ENCODE measurements around the gene CNIH3. TPM values are rescaled to one million over a fixed set of nuclear protein-coding genes. Genes with fewer than 3 reads are reported as not detected.

CNIH3 gene
- total RNA-seq, 1 experiment from 2014 or later = 3.4 TPM

- no peak for TF ChIP-seq CTCF (IDR thresholded peaks at IDR 0.05; ENCODE audit: unreplicated experiment)
- H3K4me1 Mint-ChIP-seq (ENCODE audit: insufficient read depth, unreplicated experiment) = no peaks in the 10 kb centered on the region
- H3K9me3 Mint-ChIP-seq (ENCODE audit: unreplicated experiment) = peaks cover 12% of the 10 kb centered on the region
- no TSS peak for BruUV-seq (replicated peaks)
- no peaks in the 10 kb centered on the region for H3K36me3 Mint-ChIP-seq (ENCODE audit: insufficient read depth, unreplicated experiment)
- H3K4me3 Mint-ChIP-seq (ENCODE audit: unreplicated experiment) = no peak overlapping the region
- POLR2A ChIA-PET = interaction anchor here (0.6 to 1.8 kb wide), 2 partner anchors 11 to 15 kb away, joined by 3 to 5 read pairs; no protein-coding TSS in a partner anchor
- no peaks in the 10 kb centered on the region for H3K27me3 Mint-ChIP-seq (ENCODE audit: insufficient read depth, unreplicated experiment)
- CTCF ChIA-PET = interaction anchor here (0.6 to 1.9 kb wide), 6 partner anchors 9 to 200 kb away, joined by 3 to 7 read pairs (median 3); no protein-coding TSS in a partner anchor
- no peak for DNase-seq (ENCODE audit: unreplicated experiment)
- intact Hi-C loops (cut with micrococcal nuclease) = no loop called here
- H3K27ac Mint-ChIP-seq (ENCODE audit: low read depth, unreplicated experiment) = no peak overlapping the region
Measured at GRCh38 chr1:224755586-224755985, 139.5 kb downstream of the CNIH3 start.

- DNase-seq (ENCODE audit: unreplicated experiment) = no peak
- ChIA-PET POLR2A (no interaction called here), CTCF (interaction anchor here (1.3 to 2.6 kb wide), 3 partner anchors 94 to 244 kb away, joined by 7 to 13 read pairs (median 12); no protein-coding TSS in a partner anchor)
- Mint-ChIP-seq H3K4me1 (ENCODE audit: insufficient read depth, unreplicated experiment) (no peaks in the 10 kb centered on the region), H3K27ac (ENCODE audit: low read depth, unreplicated experiment) (no peak overlapping the region), H3K4me3 (ENCODE audit: unreplicated experiment) (no peak overlapping the region), H3K9me3 (ENCODE audit: unreplicated experiment) (peaks cover 12% of the 10 kb centered on the region), H3K27me3 (ENCODE audit: insufficient read depth, unreplicated experiment) (no peaks in the 10 kb centered on the region), H3K36me3 (ENCODE audit: insufficient read depth, unreplicated experiment) (no peaks in the 10 kb centered on the region)
- BruUV-seq (replicated peaks) = no TSS peak
- intact Hi-C loops (cut with micrococcal nuclease) = no loop called here
- TF ChIP-seq CTCF (IDR thresholded peaks at IDR 0.05; ENCODE audit: unreplicated experiment) = no peak
Measured at GRCh38 chr1:224757508-224757907, 141.4 kb downstream of the CNIH3 start.

GRCh38 chr1:224759135-224759534, 143.0 kb downstream of the CNIH3 start:
- no TSS peak for BruUV-seq (replicated peaks)
- intact Hi-C loops (cut with micrococcal nuclease) = no loop called here
- no peaks in the 10 kb centered on the region for H3K27me3 Mint-ChIP-seq (ENCODE audit: insufficient read depth, unreplicated experiment)
- no peaks in the 10 kb centered on the region for H3K4me1 Mint-ChIP-seq (ENCODE audit: insufficient read depth, unreplicated experiment)
- POLR2A ChIA-PET = interaction anchor here (0.6 to 1.0 kb wide), 2 partner anchors 46 to 324 kb away, joined by 3 to 4 read pairs; no protein-coding TSS in a partner anchor
- CTCF ChIA-PET = interaction anchor here (0.9 to 2.6 kb wide), 5 partner anchors 9 to 115 kb away, joined by 3 to 13 read pairs (median 6); no protein-coding TSS in a partner anchor
- no peak for TF ChIP-seq CTCF (IDR thresholded peaks at IDR 0.05; ENCODE audit: unreplicated experiment)
- no peak for DNase-seq (ENCODE audit: unreplicated experiment)
- H3K36me3 Mint-ChIP-seq (ENCODE audit: insufficient read depth, unreplicated experiment) = no peaks in the 10 kb centered on the region
- H3K4me3 Mint-ChIP-seq (ENCODE audit: unreplicated experiment) = no peak overlapping the region
- H3K9me3 Mint-ChIP-seq (ENCODE audit: unreplicated experiment) = peaks cover 12% of the 10 kb centered on the region
- no peak overlapping the region for H3K27ac Mint-ChIP-seq (ENCODE audit: low read depth, unreplicated experiment)

- Mint-ChIP-seq H3K4me1 (ENCODE audit: insufficient read depth, unreplicated experiment) (no peaks in the 10 kb centered on the region), H3K4me3 (ENCODE audit: unreplicated experiment) (no peak overlapping the region), H3K36me3 (ENCODE audit: insufficient read depth, unreplicated experiment) (no peaks in the 10 kb centered on the region), H3K27ac (ENCODE audit: low read depth, unreplicated experiment) (no peak overlapping the region), H3K27me3 (ENCODE audit: insufficient read depth, unreplicated experiment) (peaks cover 1% of the 10 kb centered on the region), H3K9me3 (ENCODE audit: unreplicated experiment) (peaks cover 12% of the 10 kb centered on the region)
- ChIA-PET CTCF (interaction anchor here (2.3 to 2.6 kb wide), 2 partner anchors 91 to 115 kb away, joined by 12 to 13 read pairs; no protein-coding TSS in a partner anchor), POLR2A (no interaction called here)
- BruUV-seq (replicated peaks) = no TSS peak
- intact Hi-C loops (cut with micrococcal nuclease) = no loop called here
- no peak for TF ChIP-seq CTCF (IDR thresholded peaks at IDR 0.05; ENCODE audit: unreplicated experiment)
- no peak for DNase-seq (ENCODE audit: unreplicated experiment)
Measured at GRCh38 chr1:224759681-224760091, 143.6 kb downstream of the CNIH3 start.

All from MCF 10A (cell line).